ENCODE data around the gene SLC38A8.

DNA sequence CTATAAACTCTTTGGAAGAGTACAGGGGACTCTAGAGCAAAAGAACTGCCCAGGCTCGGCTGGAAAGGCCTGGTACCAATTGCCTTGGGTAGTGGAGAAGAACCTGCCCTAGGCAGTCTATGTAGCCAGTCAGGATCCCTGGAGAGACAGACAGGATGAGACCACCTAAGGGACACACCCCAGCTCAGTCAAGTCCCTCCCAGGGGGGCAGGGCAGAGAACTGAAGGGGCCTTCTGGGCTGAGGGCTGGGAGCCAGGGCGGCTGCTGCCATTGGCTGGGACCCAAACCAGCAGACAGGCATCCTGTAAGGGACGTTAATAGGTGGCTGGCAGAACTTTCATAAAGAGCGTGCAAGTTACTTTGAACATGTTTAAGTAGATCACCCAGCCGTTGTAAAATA is 12.8 kb upstream of the SLC38A8 start:
- TF ChIP-seq FOXA1 (IDR thresholded peaks at IDR 0.05) (no peak), SUZ12 (IDR thresholded peaks at IDR 0.05) (no peak), HDGF (IDR thresholded peaks at IDR 0.05; ENCODE audit: borderline replicate concordance) (no peak), TARDBP (IDR thresholded peaks at IDR 0.05) (no peak)
- TF ChIP-seq, protein P1, sequence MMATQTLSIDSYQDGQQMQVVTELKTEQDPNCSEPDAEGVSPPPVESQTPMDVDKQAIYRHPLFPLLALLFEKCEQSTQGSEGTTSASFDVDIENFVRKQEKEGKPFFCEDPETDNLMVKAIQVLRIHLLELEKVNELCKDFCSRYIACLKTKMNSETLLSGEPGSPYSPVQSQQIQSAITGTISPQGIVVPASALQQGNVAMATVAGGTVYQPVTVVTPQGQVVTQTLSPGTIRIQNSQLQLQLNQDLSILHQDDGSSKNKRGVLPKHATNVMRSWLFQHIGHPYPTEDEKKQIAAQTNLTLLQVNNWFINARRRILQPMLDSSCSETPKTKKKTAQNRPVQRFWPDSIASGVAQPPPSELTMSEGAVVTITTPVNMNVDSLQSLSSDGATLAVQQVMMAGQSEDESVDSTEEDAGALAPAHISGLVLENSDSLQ (IDR thresholded peaks at IDR 0.05), result no peak
